Lower leg skin (tissue), 4 donors: Measurements from ENCODE around the gene MTA3. TPM values are rescaled to one million over a fixed set of nuclear protein-coding genes. Genes with fewer than 3 reads are reported as not detected.
"Not testable (repeated sequence)": the region's sequence is repeated elsewhere in the genome, so short reads cannot be mapped to it uniquely, and the experiment has no call there.

Experiments used
- DNase-seq, 2 donors: peaks; one replicate each; pipeline ENCODE4 v3.0.0-alpha.2; 2019; ENCODE audit warnings: low spot score in 2 of 2
- H3K4me3 ChIP-seq: fragments of 200-600 bp; sonication (generic); 2 replicates; pipeline ENCODE4 v1.5.1; 2017; ENCODE audit warnings: mild to moderate bottlenecking, low read depth; ENCODE audit not compliant: poor library complexity, severe bottlenecking
- CTCF ChIP-seq, 3 donors: fragments of 450-650 bp; IDR thresholded peaks; one replicate each; pipeline ENCODE4 v1.5.1; 2016; ENCODE audit warnings: antibody characterized with exemption in 3 of 3, mild to moderate bottlenecking in 3 of 3, moderate library complexity in 2 of 3
- POLR2A ChIP-seq, 2 donors: fragments of 450-650 bp; IDR thresholded peaks; one replicate each; pipeline ENCODE4 v1.6.1; 2016 to 2017; ENCODE audit warnings: antibody characterized with exemption in 2 of 2, mild to moderate bottlenecking in 1 of 2, moderate library complexity in 1 of 2
- WGBS, 2 donors: methylation state at CpG; one replicate each; pipeline ENCODE4 v1.1.5; 2018; 5-methylcytosine and 5-hydroxymethylcytosine counted together
- intact Hi-C: fragments of 100-400 bp; cut with DNase I; formaldehyde crosslinking; loops from one replicate; pipeline ENCODE4 v1.15.0; 2023; ENCODE audit warnings: low total_unique reads
- total RNA-seq, 4 donors: library from RNA; depleted of rRNA; stranded (reverse); fragments of >200 nt; gene quantifications; one replicate each; pipeline ENCODE4 v1.1.0, GENCODE V29; 2016

Gene MTA3
- total RNA-seq, 4 donors from 2014 or later = 32.9 to 50.4 (median 35.9) TPM

GRCh38 chr2:42722320-42723190 is 154.1 kb downstream of the MTA3 start:
- peak in 1 of 2 donors; percentile 58 for DNase-seq
- WGBS, 2 donors = 40 to 41% methylated on average over 7 of the region's 7 CpGs

GRCh38 chr2:42723465-42723864 is 155.0 kb downstream of the MTA3 start:
- TF ChIP-seq POLR2A (IDR thresholded peaks at IDR 0.05) = no peak
- no peak for TF ChIP-seq CTCF (IDR thresholded peaks at IDR 0.05)
- intact Hi-C loops = no loop called here
- no peak for DNase-seq
- no peak overlapping the region for H3K4me3 ChIP-seq

More at GRCh38 chr2:42722320-42723190, 154.1 kb downstream of the MTA3 start:
- no peak for TF ChIP-seq POLR2A (IDR thresholded peaks at IDR 0.05)
- TF ChIP-seq CTCF (IDR thresholded peaks at IDR 0.05) = no peak
- H3K4me3 ChIP-seq = no peak overlapping the region
- intact Hi-C loops = no loop called here

GRCh38 chr2:42724886-42725285 is 156.5 kb downstream of the MTA3 start:
- no peak overlapping the region for H3K4me3 ChIP-seq
- intact Hi-C loops = no loop called here
- no peak for DNase-seq
- 92 to 93% methylated on average over 2 of the region's 2 CpGs for WGBS, 2 donors
- no peak for TF ChIP-seq CTCF (IDR thresholded peaks at IDR 0.05)
- TF ChIP-seq POLR2A (IDR thresholded peaks at IDR 0.05) = no peak

- no peak for DNase-seq
- H3K4me3 ChIP-seq = no peak overlapping the region
- 80 to 85% methylated on average over 4 of the region's 4 CpGs for WGBS, 2 donors
- TF ChIP-seq CTCF (IDR thresholded peaks at IDR 0.05) (no peak), POLR2A (IDR thresholded peaks at IDR 0.05) (no peak)
- intact Hi-C loops = no loop called here
Measured at GRCh38 chr2:42725657-42726056, 157.2 kb downstream of the MTA3 start.

- no peak overlapping the region for H3K4me3 ChIP-seq
- intact Hi-C loops = no loop called here
- 89 to 97% methylated on average over 2 of the region's 2 CpGs for WGBS, 2 donors
- no peak for TF ChIP-seq CTCF (IDR thresholded peaks at IDR 0.05)
- TF ChIP-seq POLR2A (IDR thresholded peaks at IDR 0.05) = no peak
- no peak for DNase-seq
Measured at GRCh38 chr2:42726680-42727079, 158.2 kb downstream of the MTA3 start.

- DNase-seq, intact Hi-C loops, H3K4me3 ChIP-seq: not testable (repeated sequence)
- WGBS, 2 donors = 91 to 95% methylated on average over 4 of the region's 4 CpGs
Measured at GRCh38 chr2:42731316-42731715, 162.9 kb downstream of the MTA3 start.
